ENCODE data around the gene RNF181.

DNA sequence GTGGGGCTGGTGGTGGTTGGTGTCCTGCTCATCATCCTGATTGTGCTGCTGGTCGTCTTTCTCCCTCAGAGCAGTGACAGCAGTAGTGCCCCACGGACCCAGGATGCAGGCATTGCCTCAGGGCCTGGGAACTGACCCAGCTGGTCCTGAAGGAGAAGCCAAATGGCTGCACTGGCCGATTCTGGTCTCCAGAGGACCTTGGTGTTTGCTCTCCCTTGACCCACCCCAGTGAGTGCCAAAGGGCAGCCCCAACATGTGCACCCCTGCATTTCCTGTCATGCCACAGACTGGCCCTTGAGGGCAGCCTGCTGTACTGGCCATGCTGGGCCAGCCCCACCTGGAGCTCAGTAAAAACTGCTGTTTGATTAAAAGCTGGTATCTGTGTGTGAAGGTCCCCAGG lies 2.5 kb upstream of the RNF181 start:
- TF ChIP-seq GATA3 (IDR thresholded peaks at IDR 0.05; ENCODE audit: low read depth, low read length) (no peak), GATA2 (IDR thresholded peaks at IDR 0.05; ENCODE audit: low read depth, low read length) (no peak)
